HCT116 (cell line): ENCODE results near the gene LRRTM4.

Experiments used
- CTCF ChIP-seq, 3 experiments: fragments of 200-600 bp in 1 of 3; sonication (generic) in 1 of 3; IDR thresholded peaks in 2 of 3; conservative IDR thresholded peaks in 1 of 3; 2 replicates each; pipeline ENCODE4 v1.5.1; 2012 to 2017; ENCODE audit warnings: low read depth in 2 of 3, low read length in 2 of 3, antibody characterized with exemption in 1 of 3, borderline replicate concordance in 1 of 3, control low read depth in 1 of 3, mild to moderate bottlenecking in 1 of 3, mixed read lengths in 1 of 3, mixed run types in 1 of 3, moderate library complexity in 1 of 3; ENCODE audit not compliant: insufficient read depth in 1 of 3
- MAX ChIP-seq: IDR thresholded peaks from 2 replicates; pipeline ENCODE4 v1.6.1; 2012
- POLR2A ChIP-seq: IDR thresholded peaks from 2 replicates; pipeline ENCODE4 v1.7.0; 2011; ENCODE audit warnings: borderline replicate concordance; ENCODE audit not compliant: insufficient read depth, insufficient read length; ENCODE audit errors: extremely low read depth
- RAD21 ChIP-seq: IDR thresholded peaks from 2 replicates; pipeline ENCODE4 v1.6.1; 2012; ENCODE audit warnings: low read depth, mild to moderate bottlenecking

GRCh38 chr2:76711490-76711889 is 810.7 kb downstream of the LRRTM4 start:
- no peak for TF ChIP-seq CTCF (IDR thresholded peaks at IDR 0.05 in 2 of 3, conservative IDR thresholded peaks at IDR 0.05 in 1 of 3; ENCODE audit: borderline replicate concordance in 1 of 3, insufficient read depth in 1 of 3, low read depth in 2 of 3, low read length in 2 of 3)
- TF ChIP-seq MAX: no peak
- no peak for TF ChIP-seq RAD21
- TF ChIP-seq POLR2A: no peak
